Colonic mucosa (tissue), 4 donors: ENCODE measurements around the gene ZG16. TPM values are rescaled to one million over a fixed set of nuclear protein-coding genes. Genes with fewer than 3 reads are reported as not detected.
A peak's percentile ranks its signal among the peaks of the same experiment; 100 is the strongest.
"Not testable (repeated sequence)": the region's sequence is repeated elsewhere in the genome, so short reads cannot be mapped to it uniquely, and the experiment has no call there.

Experiments used
- DNase-seq: peaks from one replicate; pipeline ENCODE4 v3.0.0-alpha.2; 2020
- H3K27ac ChIP-seq: fragments of 200-600 bp; one replicate; pipeline ENCODE4 v1.8.0; 2021
- H3K27me3 ChIP-seq: fragments of 200-600 bp; one replicate; pipeline ENCODE4 v1.8.0; 2021
- H3K36me3 ChIP-seq: fragments of 200-600 bp; one replicate; pipeline ENCODE4 v1.8.0; 2021
- H3K4me1 ChIP-seq: fragments of 200-600 bp; one replicate; pipeline ENCODE4 v1.8.0; 2021; ENCODE audit warnings: mild to moderate bottlenecking
- H3K4me3 ChIP-seq: fragments of 200-600 bp; one replicate; pipeline ENCODE4 v1.8.0; 2021
- H3K9ac ChIP-seq, 2 donors: one replicate each; pipeline ENCODE4 v1.7.0; 2013; ENCODE audit warnings: control low read depth in 2 of 2, low read depth in 2 of 2, low read length in 2 of 2
- H3K9me3 ChIP-seq: fragments of 200-600 bp; one replicate; pipeline ENCODE4 v1.8.0; 2021
- CTCF ChIP-seq: fragments of 200-600 bp; IDR thresholded peaks from one replicate; pipeline ENCODE4 v1.8.0; 2022; ENCODE audit warnings: antibody characterized with exemption, mild to moderate bottlenecking
- intact Hi-C: fragments of 100-400 bp; cut with DNase I; formaldehyde crosslinking; loops from one replicate; pipeline ENCODE4 v1.14.1; 2022
- total RNA-seq, 2 donors: library from RNA; stranded (reverse); fragmentation: NEBNext Ultra II Directional in 1 of 2; extraction: Animal tissue kit (Norgen Biotek cat#: 25700) in 1 of 2; gene quantifications; one replicate each; pipeline ENCODE4 v1.2.1, GENCODE V29; 2021
- donor health status: healthy.
- donor health status: DM: no; HTN: no; CAD: no.
- donor health status: DM: no; HTN: no; CAD: no.

Gene ZG16
- total RNA-seq, 2 donors from 2014 or later = 280 to 758 TPM

DNA sequence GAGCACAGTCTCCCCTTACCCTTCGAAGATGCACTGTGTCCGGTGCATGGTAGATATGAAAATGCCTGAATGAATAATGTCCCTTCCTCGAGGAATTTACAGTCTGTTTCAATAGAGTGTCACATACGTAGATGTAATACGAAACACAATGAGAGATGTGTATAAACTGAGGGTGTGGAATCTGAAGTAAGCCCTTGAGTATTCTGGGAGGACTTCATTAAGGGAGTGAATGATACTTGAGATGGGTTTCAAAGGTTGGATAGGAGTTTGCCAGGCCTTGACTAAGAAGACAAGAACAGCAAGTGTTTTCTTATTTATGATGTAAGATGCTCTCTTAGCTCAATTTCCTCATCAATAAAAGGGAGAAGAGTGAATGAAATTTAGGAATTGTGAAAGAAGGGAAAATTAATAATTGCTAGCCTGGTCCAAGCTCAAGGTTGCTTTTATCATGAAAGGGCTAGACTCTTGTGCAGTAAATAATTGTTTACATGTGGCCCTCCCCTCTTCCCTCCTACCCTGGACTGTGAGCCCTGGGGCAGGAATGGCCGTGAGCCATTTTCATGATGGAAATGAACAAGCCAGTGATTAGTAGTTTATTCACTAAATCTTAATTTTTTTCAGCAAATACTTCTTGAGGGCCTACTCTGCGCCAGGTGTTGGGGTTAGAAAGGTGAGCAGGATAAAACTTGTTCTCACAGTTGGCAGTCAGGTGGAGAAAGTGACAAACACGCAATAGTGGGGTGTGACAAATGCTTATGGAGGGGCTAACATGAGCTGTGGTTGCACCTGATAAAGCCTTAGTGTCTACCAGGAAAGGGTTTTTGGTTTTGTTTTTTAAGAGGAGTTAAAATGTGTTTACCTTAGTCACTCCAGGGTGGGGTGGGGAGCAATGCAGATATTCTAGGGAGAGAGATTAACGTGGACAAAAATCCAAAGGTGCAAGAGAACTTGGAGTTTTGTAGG is 14.1 kb downstream of the ZG16 start:
- no peaks in the 10 kb centered on the region for H3K4me1 ChIP-seq
- no peaks in the 10 kb centered on the region for H3K36me3 ChIP-seq
- peak overlapping the region; percentile 78 for H3K4me3 ChIP-seq
- H3K27ac ChIP-seq = no peak overlapping the region
- intact Hi-C loops = no loop called here
- peak overlapping the region in 1 of 2 donors; percentile 38 for H3K9ac ChIP-seq
- H3K27me3 ChIP-seq = no peaks in the 10 kb centered on the region
- H3K9me3 ChIP-seq = no peaks in the 10 kb centered on the region
- DNase-seq = no peak
- TF ChIP-seq CTCF = no peak

DNA sequence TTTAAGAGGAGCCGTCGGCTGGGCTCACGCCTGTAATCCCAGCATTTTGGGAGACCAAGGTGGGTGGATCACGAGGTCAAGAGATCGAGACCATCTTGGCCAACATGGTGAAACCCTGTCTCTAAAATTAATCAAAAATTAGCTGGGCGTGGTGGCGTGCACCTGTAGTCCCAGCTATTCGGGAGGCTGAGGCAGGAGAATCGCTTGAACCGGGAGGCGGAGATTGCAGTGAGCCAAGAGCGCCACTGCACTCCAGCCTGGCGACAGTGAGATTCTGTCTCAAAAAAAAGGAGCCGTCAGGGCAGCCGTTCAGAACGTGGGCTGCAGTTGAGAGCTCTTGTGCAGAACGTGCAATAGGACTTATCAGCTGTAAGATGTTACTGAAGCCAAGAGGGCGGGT is 15.1 kb downstream of the ZG16 start:
- H3K27me3 ChIP-seq, H3K27ac ChIP-seq, H3K4me1 ChIP-seq, H3K9me3 ChIP-seq, H3K9ac ChIP-seq, DNase-seq, intact Hi-C loops, H3K36me3 ChIP-seq, H3K4me3 ChIP-seq: not testable (repeated sequence)

DNA sequence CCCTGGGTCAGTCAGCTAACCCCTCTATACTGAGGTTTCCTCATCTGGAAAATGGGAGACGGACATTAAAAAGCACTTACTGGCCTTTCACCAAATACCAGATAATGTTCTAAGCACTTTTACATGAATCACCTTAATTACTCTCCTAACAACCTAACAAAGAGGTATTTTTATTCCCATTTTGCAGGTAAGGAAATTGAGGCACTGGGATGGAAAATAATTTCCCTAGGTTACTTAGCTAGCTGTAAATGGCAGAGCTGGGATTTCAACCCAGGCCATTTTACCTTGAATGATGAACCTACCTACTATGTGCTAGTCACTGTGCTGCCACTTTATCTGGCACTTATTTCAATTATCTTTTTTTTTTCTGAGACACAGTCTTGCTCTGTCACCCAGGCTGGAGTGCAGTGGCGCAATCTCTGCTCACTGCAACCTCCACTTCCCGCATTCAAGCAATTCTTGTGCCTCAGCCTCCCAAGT is 16.2 kb downstream of the ZG16 start:
- H3K27ac ChIP-seq = no peak overlapping the region
- H3K4me1 ChIP-seq = no peaks in the 10 kb centered on the region
- H3K36me3 ChIP-seq = peaks cover 3% of the 10 kb centered on the region
- no peaks in the 10 kb centered on the region for H3K27me3 ChIP-seq
- H3K9ac ChIP-seq = no peak overlapping the region
- intact Hi-C loops = no loop called here
- no peak for DNase-seq
- H3K9me3 ChIP-seq = no peaks in the 10 kb centered on the region
- no peak for TF ChIP-seq CTCF
- no peak overlapping the region for H3K4me3 ChIP-seq

DNA sequence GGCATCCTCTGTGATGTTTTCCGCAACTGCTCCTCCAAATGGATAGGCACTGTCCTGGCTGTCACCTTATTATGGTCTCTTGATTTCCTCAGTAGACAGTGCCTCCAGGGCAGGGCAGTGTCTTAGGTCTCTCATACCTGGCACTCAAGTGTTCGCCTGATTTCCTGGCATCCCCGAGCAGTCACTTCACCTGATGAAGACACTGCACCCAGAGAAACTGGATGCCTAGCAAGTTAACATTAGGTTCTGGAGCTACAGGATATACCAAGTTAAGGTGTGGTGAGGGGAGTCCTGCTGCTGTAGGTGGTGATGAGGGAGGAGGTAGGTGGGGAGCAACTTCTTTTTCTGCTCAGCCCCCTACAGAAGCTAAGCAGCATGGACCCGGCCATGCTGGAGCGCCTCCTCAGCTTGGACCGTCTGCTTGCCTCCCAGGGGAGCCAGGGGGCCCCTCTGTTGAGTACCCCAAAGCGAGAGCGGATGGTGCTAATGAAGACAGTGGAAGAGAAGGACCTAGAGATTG is 24.4 kb downstream of the ZG16 start:
- peaks cover 3% of the 10 kb centered on the region for H3K36me3 ChIP-seq
- H3K9ac ChIP-seq = no peak overlapping the region
- no peaks in the 10 kb centered on the region for H3K4me1 ChIP-seq
- H3K27ac ChIP-seq = no peak overlapping the region
- no peak for TF ChIP-seq CTCF
- no peaks in the 10 kb centered on the region for H3K9me3 ChIP-seq
- intact Hi-C loops = no loop called here
- H3K27me3 ChIP-seq = no peaks in the 10 kb centered on the region
- no peak overlapping the region for H3K4me3 ChIP-seq
- DNase-seq = no peak

GRCh38 chr16:29804020-29804419 is 26.0 kb downstream of the ZG16 start:
- no peaks in the 10 kb centered on the region for H3K9me3 ChIP-seq
- peaks cover 5% of the 10 kb centered on the region for H3K4me1 ChIP-seq
- TF ChIP-seq CTCF = no peak
- no peak for DNase-seq
- H3K36me3 ChIP-seq = no peaks in the 10 kb centered on the region
- intact Hi-C loops = no loop called here
- no peak overlapping the region for H3K9ac ChIP-seq
- H3K27ac ChIP-seq = peak overlapping the region; percentile 98
- H3K27me3 ChIP-seq = no peaks in the 10 kb centered on the region
- no peak overlapping the region for H3K4me3 ChIP-seq
